CD14-positive monocyte (primary cell): Measurements from ENCODE around the gene NEDD8. TPM values are rescaled to one million over a fixed set of nuclear protein-coding genes. Genes with fewer than 3 reads are reported as not detected.
"Not testable (repeated sequence)": the region's sequence is repeated elsewhere in the genome, so short reads cannot be mapped to it uniquely, and the experiment has no call there.

Source experiments
- DNase-seq, 3 donors: peaks; one replicate each; pipeline ENCODE4 v3.0.0-alpha.2; 2011 to 2022
- H2AFZ ChIP-seq: 2 replicates; pipeline ENCODE4 v1.6.0; 2012; ENCODE audit warnings: mild to moderate bottlenecking, low read depth, low read length, inconsistent platforms; ENCODE audit not compliant: insufficient read depth, poor library complexity, severe bottlenecking
- H3K27ac ChIP-seq, 2 donors: 1 replicate in 1 of 2; 2 replicates in 1 of 2; pipeline ENCODE4 v1.5.1; 2012 to 2013; ENCODE audit warnings: low read length in 2 of 2, control low read depth in 1 of 2, inconsistent platforms in 1 of 2, low read depth in 1 of 2, mild to moderate bottlenecking in 1 of 2
- H3K27me3 ChIP-seq, 2 donors: one replicate each; pipeline versions ENCODE4 v1.6.0 to v1.6.1; 2011 to 2013; ENCODE audit warnings: low read length in 2 of 2; ENCODE audit not compliant: control insufficient read depth in 2 of 2, insufficient read depth in 2 of 2
- H3K36me3 ChIP-seq, 2 donors: replicated peaks in 1 of 2; 1 replicate in 1 of 2; 2 replicates in 1 of 2; pipeline versions ENCODE4 v1.5.1 to v1.6.1; 2012 to 2013; ENCODE audit warnings: low read length in 2 of 2, control low read depth in 1 of 2, inconsistent platforms in 1 of 2, mild to moderate bottlenecking in 1 of 2; ENCODE audit not compliant: insufficient read depth in 2 of 2, control insufficient read depth in 1 of 2
- H3K4me1 ChIP-seq, 2 donors: 1 replicate in 1 of 2; 2 replicates in 1 of 2; pipeline versions ENCODE4 v1.5.1 to v1.6.1; 2012 to 2013; ENCODE audit warnings: low read length in 2 of 2, control low read depth in 1 of 2, inconsistent platforms in 1 of 2, mild to moderate bottlenecking in 1 of 2, moderate library complexity in 1 of 2; ENCODE audit not compliant: insufficient read depth in 2 of 2, control insufficient read depth in 1 of 2
- H3K4me2 ChIP-seq: replicated peaks from 2 replicates; pipeline ENCODE3; 2012; ENCODE audit warnings: low read length, moderate library complexity, mild to moderate bottlenecking; ENCODE audit not compliant: poor library complexity, severe bottlenecking; ENCODE audit errors: extremely low read depth
- H3K4me3 ChIP-seq, 3 experiments: fragments of 200-600 bp in 1 of 3; sonication (generic) in 1 of 3; replicated peaks in 1 of 3; 1 replicate in 2 of 3; 2 replicates in 1 of 3; pipeline ENCODE4 v1.5.1; 2011 to 2013; ENCODE audit warnings: low read length in 3 of 3, mild to moderate bottlenecking in 3 of 3, control low read depth in 2 of 3, low read depth in 2 of 3, inconsistent platforms in 1 of 3, moderate library complexity in 1 of 3
- H3K79me2 ChIP-seq: 2 replicates; pipeline ENCODE4 v1.6.0; 2012; ENCODE audit warnings: mild to moderate bottlenecking, control low read depth, inconsistent platforms, low read length, moderate library complexity; ENCODE audit not compliant: insufficient read depth
- H3K9ac ChIP-seq: 2 replicates; pipeline ENCODE4 v1.6.0; 2017; ENCODE audit warnings: low read length, mild to moderate bottlenecking; ENCODE audit not compliant: insufficient read depth, poor library complexity, severe bottlenecking
- H3K9me3 ChIP-seq, 2 donors: replicated peaks in 1 of 2; 1 replicate in 1 of 2; 2 replicates in 1 of 2; pipeline versions ENCODE4 v1.5.1 to v1.6.1; 2012 to 2013; ENCODE audit warnings: low read length in 2 of 2, control low read depth in 1 of 2; ENCODE audit not compliant: control insufficient read depth in 1 of 2, insufficient read depth in 1 of 2
- H4K20me1 ChIP-seq: 2 replicates; pipeline ENCODE4 v1.6.0; 2012; ENCODE audit warnings: mild to moderate bottlenecking, low read length, control low read depth, moderate library complexity; ENCODE audit not compliant: insufficient read depth
- H3K27ac Mint-ChIP-seq, 7 donors: one replicate each; pipeline ENCODE4 v1.8.0; 2020; ENCODE audit warnings: mild to moderate bottlenecking in 7 of 7, mixed read lengths in 7 of 7, moderate library complexity in 6 of 7, inconsistent platforms in 2 of 7
- H3K27me3 Mint-ChIP-seq, 3 donors: one replicate each; pipeline ENCODE4 v1.8.0; 2021 to 2022; ENCODE audit warnings: low read depth in 3 of 3, mild to moderate bottlenecking in 3 of 3, mixed read lengths in 3 of 3, moderate library complexity in 3 of 3, inconsistent platforms in 1 of 3
- H3K36me3 Mint-ChIP-seq, 2 donors: one replicate each; pipeline ENCODE4 v1.8.0; 2020; ENCODE audit warnings: mixed read lengths in 2 of 2, inconsistent platforms in 1 of 2, mild to moderate bottlenecking in 1 of 2
- H3K4me1 Mint-ChIP-seq: one replicate; pipeline ENCODE4 v1.8.0; 2020; ENCODE audit warnings: mild to moderate bottlenecking, mixed read lengths
- H3K4me3 Mint-ChIP-seq, 2 donors: one replicate each; pipeline ENCODE4 v1.8.0; 2020; ENCODE audit warnings: mild to moderate bottlenecking in 2 of 2, mixed read lengths in 2 of 2, moderate library complexity in 1 of 2
- H3K9me3 Mint-ChIP-seq, 7 donors: one replicate each; pipeline ENCODE4 v1.8.0; 2020 to 2022; ENCODE audit warnings: mixed read lengths in 7 of 7, mild to moderate bottlenecking in 6 of 7, moderate library complexity in 6 of 7, inconsistent platforms in 2 of 7
- WGBS: methylation state at CpG from one replicate; pipeline ENCODE4 v1.1.5; 2013; ENCODE audit warnings: missing lambda C conversion rate; ENCODE audit not compliant: insufficient coverage; 5-methylcytosine and 5-hydroxymethylcytosine counted together
- intact Hi-C, 2 donors: fragments of 100-400 bp; cut with micrococcal nuclease; formaldehyde crosslinking; loops; one replicate each; pipeline versions ENCODE4 v1.15.0 to v1.15.1; 2023
- polyA plus RNA-seq, 3 donors: library from polyadenylated mRNA; depleted of rRNA in 1 of 3; unstranded in 2 of 3; stranded (reverse) in 1 of 3; fragments of 300-500 nt in 2 of 3; fragments of >200 nt in 1 of 3; fragmentation: Illumina TruSeq in 2 of 3; gene quantifications; 1 replicate in 2 of 3; 2 replicates in 1 of 3; pipeline ENCODE4 v1.2.3, GENCODE V29; 2012 to 2021
- TF ChIP-seq, protein P1 (sequence below): fragments of 200-600 bp; IDR thresholded peaks from one replicate; pipeline ENCODE4 v1.8.0; 2022; ENCODE audit warnings: antibody characterized with exemption, mild to moderate bottlenecking

Gene NEDD8
- polyA plus RNA-seq, 3 donors, result 164 to 335 (median 306) TPM

DNA sequence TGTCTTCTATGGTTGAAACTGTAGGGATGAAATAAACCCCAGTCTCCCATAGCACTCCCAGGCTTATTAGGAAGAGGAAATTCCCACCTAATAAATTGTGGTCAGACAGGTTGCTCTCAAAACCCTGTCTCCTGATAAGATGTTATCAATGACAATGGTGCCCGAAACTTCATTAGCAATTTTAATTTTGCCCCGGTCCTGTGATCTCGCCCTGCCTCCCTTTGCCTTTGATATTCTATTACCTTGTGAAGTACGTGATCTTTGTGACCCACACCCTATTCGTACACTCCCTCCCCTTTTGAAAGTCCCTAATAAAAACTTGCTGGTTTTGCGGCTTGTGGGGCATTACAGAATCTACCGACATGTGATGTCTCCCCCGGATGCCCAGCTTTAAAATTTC, 29.6 kb downstream of the NEDD8 start:
- H3K4me3 ChIP-seq, H3K27me3 Mint-ChIP-seq, H3K4me3 Mint-ChIP-seq, intact Hi-C loops, H3K4me2 ChIP-seq, H3K9me3 ChIP-seq, H3K27ac ChIP-seq, H3K9ac ChIP-seq, H2AFZ ChIP-seq, H3K27me3 ChIP-seq, H3K27ac Mint-ChIP-seq, DNase-seq, H3K4me1 ChIP-seq: not testable (repeated sequence)
- peaks cover 12% of the 10 kb centered on the region for H3K4me1 Mint-ChIP-seq
- Histone ChIP-seq H3K79me2 (peaks cover 20% of the 10 kb centered on the region), H3K36me3 (peaks cover 32 to 59% of the 10 kb centered on the region in 2 donors), H4K20me1 (peaks cover 26% of the 10 kb centered on the region)
- peaks cover 6 to 23% (median 15%) of the 10 kb centered on the region in 7 donors for H3K9me3 Mint-ChIP-seq
- peaks cover 64 to 81% of the 10 kb centered on the region in 2 donors for H3K36me3 Mint-ChIP-seq
- 100% methylated on average over 8 of the region's 8 CpGs for WGBS

DNA sequence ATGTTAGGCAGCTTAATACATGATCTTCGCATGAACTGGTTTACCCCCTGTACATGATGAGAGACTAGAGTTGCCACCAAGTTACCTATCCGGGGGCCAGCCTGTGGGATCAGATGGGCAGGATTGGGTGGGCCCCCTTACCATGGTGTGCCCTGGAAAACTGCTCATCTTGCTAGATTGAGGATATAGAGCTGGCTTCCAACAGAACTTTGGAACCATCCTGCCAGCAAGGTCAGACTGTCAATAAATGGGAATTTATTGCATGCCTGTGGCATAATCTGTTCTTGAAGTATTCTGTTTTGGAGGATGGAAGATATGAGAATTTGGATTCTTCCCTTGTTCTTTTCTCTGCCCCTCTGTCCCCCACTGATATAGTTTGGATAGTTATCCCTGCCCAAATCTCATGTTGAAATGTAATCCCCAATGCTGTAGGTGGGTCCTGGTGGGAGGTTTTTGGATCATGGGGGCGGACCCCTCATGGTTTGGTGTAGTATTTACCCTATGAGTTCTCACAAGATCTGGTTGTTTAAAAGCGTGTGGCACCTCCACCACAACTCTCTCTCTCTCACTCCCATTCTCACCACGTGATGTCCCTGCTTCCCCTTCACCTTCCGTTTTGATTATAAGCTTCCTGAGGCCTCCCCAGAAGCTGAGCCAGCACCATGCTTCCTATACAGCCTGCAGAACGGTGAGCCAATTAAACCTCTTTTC, 33.2 kb downstream of the NEDD8 start:
- Mint-ChIP-seq H3K9me3 (peaks cover 6 to 23% (median 15%) of the 10 kb centered on the region in 7 donors), H3K27ac (peak overlapping the region in 3 of 7 donors; percentile 22 to 61 (median 54)), H3K4me3 (no peak overlapping the region), H3K36me3 (peaks cover 34 to 53% of the 10 kb centered on the region in 2 donors), H3K27me3 (no peaks in the 10 kb centered on the region), H3K4me1 (peaks cover 33% of the 10 kb centered on the region)
- Histone ChIP-seq H3K4me3 (no peak overlapping the region), H3K9ac (no peak overlapping the region), H3K27ac (no peak overlapping the region), H3K36me3 (peaks cover 8 to 26% of the 10 kb centered on the region in 2 donors), H3K4me2 (no peak overlapping the region), H3K4me1 (peaks cover 23 to 30% of the 10 kb centered on the region in 2 donors), H3K9me3 (peaks cover 0 to 9% of the 10 kb centered on the region in 2 donors), H2AFZ (no peak overlapping the region), H3K27me3 (no peaks in the 10 kb centered on the region), H4K20me1 (no peaks in the 10 kb centered on the region), H3K79me2 (peaks cover 50% of the 10 kb centered on the region)
- DNase-seq, result no peak
- TF ChIP-seq, protein P1, sequence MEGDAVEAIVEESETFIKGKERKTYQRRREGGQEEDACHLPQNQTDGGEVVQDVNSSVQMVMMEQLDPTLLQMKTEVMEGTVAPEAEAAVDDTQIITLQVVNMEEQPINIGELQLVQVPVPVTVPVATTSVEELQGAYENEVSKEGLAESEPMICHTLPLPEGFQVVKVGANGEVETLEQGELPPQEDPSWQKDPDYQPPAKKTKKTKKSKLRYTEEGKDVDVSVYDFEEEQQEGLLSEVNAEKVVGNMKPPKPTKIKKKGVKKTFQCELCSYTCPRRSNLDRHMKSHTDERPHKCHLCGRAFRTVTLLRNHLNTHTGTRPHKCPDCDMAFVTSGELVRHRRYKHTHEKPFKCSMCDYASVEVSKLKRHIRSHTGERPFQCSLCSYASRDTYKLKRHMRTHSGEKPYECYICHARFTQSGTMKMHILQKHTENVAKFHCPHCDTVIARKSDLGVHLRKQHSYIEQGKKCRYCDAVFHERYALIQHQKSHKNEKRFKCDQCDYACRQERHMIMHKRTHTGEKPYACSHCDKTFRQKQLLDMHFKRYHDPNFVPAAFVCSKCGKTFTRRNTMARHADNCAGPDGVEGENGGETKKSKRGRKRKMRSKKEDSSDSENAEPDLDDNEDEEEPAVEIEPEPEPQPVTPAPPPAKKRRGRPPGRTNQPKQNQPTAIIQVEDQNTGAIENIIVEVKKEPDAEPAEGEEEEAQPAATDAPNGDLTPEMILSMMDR, result no peak
- intact Hi-C loops, result loop anchor here (5.0 kb wide), 1 partner anchor 33 kb away; the partner anchor contains the start of genes GMPR2 (in 2 of the 2) and NEDD8 (in 2 of the 2)
- 57% methylated on average over 4 of the region's 7 CpGs for WGBS
